ENCODE measurements around the gene SNCAIP.

The SNCAIP gene

DNA sequence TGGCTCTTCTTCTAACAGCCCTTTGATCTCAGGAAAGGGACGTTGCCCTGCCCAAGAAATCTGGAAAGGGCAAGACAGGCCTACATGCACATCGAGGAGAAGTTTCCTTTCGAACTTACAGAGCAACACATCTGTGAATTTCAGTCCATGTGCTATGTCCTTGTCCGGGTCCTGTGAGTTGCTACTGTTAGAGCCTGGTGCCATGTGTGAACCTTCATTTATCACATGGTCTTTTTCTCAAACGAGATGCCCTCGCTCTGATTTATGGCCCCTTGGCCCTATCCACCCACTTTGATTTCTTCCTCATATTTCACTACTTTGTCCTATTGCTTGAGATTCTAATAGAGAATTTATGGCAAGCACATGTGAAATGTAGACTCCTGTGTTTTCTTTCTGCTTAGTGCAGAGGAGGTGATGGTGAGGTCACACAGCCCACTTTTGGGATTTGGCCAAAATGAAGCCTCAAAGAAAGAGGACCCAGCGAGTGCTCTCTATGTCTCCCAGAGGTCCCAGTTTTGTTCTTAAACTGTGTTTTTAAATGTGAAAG is 153.1 kb downstream of the SNCAIP start:
- TF ChIP-seq, protein P1, sequence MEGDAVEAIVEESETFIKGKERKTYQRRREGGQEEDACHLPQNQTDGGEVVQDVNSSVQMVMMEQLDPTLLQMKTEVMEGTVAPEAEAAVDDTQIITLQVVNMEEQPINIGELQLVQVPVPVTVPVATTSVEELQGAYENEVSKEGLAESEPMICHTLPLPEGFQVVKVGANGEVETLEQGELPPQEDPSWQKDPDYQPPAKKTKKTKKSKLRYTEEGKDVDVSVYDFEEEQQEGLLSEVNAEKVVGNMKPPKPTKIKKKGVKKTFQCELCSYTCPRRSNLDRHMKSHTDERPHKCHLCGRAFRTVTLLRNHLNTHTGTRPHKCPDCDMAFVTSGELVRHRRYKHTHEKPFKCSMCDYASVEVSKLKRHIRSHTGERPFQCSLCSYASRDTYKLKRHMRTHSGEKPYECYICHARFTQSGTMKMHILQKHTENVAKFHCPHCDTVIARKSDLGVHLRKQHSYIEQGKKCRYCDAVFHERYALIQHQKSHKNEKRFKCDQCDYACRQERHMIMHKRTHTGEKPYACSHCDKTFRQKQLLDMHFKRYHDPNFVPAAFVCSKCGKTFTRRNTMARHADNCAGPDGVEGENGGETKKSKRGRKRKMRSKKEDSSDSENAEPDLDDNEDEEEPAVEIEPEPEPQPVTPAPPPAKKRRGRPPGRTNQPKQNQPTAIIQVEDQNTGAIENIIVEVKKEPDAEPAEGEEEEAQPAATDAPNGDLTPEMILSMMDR (IDR thresholded peaks at IDR 0.05; ENCODE audit: low read depth, low read length, missing control alignments) = no peak
- in situ Hi-C loops (cut with HindIII; ENCODE audit: low sequenced_read_pairs) = no loop called here

DNA sequence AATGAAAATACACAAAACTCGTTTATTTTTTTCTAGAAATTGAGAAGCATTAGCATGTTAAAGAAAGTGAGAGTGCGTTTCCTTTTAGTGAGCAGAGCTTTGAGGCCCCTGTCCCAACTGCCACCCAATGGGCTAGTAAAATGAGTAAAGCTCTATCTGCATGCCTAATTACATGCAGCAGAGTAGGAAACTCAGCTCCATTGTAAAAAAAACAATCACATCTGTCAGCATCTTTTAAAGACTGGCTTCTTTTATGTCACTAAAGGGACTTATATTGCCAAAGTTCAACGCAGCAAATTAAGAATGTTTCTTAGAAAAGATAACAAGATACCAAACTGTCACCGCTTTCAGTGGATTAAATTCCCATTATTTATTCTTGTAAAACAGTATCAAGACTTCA is 154.0 kb downstream of the SNCAIP start:
- in situ Hi-C loops (cut with HindIII; ENCODE audit: low sequenced_read_pairs) = no loop called here

More for the DNA sequence above, 153.1 kb downstream of the SNCAIP start:
- H3K4me3 ChIP-seq (ENCODE audit: low read depth, low read length) = no peak overlapping the region
- no peak for DNase-seq (ENCODE audit: low read depth)

DNA sequence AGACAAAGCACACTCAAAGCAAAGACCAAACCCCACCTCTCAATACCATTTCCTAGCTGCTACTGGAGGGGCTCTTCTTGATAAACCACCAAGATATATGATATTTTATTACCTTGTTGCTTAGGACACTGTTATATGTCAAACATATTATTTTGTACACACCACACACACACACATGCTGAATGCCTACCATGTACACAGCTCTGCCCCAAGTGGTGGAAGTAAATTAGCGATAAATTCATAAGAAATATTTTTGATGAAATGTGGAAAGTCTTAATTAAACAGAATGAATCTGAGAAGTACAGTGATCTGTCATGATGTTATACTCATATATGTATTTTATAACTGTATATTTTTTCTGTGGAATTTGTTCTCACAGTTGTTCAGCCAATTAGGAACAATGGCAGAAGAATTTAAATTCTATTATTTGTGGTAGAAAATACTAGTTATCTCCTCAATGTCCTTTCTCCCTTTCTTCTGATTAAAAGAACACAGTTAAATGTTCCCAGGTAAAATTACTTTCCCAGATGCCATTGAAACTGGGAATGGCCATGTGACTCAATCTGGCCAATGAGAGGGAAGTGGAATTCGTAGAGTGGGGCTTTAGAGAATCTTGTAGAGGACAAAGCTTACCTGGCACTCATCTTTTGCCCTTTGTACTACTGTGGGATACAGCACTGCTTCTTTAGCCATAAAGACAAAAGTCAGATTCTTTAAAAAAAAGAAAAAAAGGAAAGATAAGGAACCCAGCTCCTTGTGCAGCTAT is 156.5 kb downstream of the SNCAIP start:
- in situ Hi-C loops (cut with HindIII; ENCODE audit: low sequenced_read_pairs) = no loop called here
- no peak for DNase-seq (ENCODE audit: low read depth)
- TF ChIP-seq, protein P1 (IDR thresholded peaks at IDR 0.05; ENCODE audit: low read depth, low read length, missing control alignments) = no peak
- H3K4me3 ChIP-seq (ENCODE audit: low read depth, low read length) = no peak overlapping the region

More for the DNA sequence above, 154.0 kb downstream of the SNCAIP start:
- DNase-seq (ENCODE audit: low read depth) = no peak
- TF ChIP-seq, protein P1 (IDR thresholded peaks at IDR 0.05; ENCODE audit: low read depth, low read length, missing control alignments) = no peak
- no peak overlapping the region for H3K4me3 ChIP-seq (ENCODE audit: low read depth, low read length)

DNA sequence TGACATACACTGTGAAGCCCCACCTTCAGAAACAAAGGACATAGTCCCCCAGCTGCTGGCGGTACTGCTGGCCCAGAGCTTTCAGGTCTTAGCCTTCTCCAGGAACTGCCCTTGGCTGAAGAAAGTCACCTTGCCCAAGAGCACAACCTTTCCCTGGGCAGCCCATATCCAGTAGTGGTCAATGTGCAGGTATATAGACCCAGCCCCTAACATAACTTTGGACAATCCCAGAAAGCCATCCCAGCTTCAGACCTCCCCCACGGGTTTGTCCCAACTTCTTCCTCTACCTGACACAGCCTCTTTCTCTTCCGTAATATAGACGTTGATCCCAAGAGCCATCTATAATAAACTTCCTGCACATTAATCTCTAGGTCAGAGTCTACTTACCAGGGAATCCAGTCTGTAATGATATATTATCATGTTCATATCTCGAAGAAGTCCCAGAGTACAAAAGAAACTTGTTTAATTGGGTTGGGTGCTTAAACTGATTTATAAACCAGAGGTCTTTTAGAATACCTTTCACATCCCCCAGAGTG is 157.4 kb downstream of the SNCAIP start:
- TF ChIP-seq, protein P1 (IDR thresholded peaks at IDR 0.05; ENCODE audit: low read depth, low read length, missing control alignments) = no peak
- no peak for DNase-seq (ENCODE audit: low read depth)
- in situ Hi-C loops (cut with HindIII; ENCODE audit: low sequenced_read_pairs) = no loop called here
- no peak overlapping the region for H3K4me3 ChIP-seq (ENCODE audit: low read depth, low read length)

DNA sequence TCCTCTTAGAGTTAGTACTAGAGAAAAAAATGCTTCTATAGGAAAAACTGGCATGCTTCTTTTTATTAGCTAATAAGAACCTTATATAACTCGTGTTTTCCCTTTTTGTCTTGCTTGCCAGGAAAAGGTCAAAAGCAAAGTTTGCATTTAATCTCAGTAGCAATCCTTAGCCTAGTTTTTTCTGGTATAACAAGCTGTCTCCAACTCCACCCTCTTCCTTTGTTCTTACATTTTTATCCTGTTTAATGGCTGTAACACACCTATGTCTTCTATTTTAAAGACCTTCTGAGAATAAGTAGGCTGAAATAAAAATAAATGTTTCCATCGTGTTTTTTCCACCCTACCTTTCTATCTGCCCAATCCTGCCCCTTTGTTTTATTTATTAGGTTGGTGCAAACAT is 158.3 kb downstream of the SNCAIP start:
- no peak for DNase-seq (ENCODE audit: low read depth)
- no peak overlapping the region for H3K4me3 ChIP-seq (ENCODE audit: low read depth, low read length)
- TF ChIP-seq, protein P1 (IDR thresholded peaks at IDR 0.05; ENCODE audit: low read depth, low read length, missing control alignments) = no peak
- in situ Hi-C loops (cut with HindIII; ENCODE audit: low sequenced_read_pairs) = no loop called here

DNA sequence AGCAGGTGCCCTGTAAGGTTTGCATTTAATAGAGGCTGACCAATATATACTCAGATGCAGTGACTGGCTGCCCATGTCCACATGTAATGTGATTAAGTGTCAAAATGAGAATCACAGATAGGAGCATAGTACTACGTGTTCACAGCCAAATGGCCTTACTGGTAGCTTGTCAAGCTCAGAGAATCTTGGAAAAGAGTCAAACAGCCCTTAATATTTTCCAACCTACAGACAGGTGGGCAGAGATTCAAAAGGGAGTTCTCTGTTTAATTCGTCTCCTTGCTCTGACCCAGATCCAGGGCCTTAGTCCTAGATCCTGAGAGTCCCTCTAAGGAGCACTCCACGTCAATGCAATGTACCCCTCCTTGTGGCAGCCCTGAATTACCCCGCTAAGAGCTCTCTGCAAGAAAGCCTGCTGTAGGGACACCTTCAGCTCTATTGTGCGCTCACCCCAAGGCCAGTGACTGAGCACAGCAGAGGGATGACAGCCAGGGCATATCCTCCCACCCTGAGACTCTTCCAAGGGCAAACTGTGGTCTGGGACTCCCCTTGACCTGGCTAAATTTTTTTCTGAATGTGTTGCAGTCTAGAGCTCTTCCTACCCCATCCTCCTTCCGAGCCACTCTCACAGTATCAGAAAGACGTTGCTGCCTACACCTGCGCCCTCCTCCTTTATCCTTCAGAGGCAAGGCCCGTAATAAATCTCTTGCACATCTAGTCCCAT is 159.2 kb downstream of the SNCAIP start:
- TF ChIP-seq, protein P1 (IDR thresholded peaks at IDR 0.05; ENCODE audit: low read depth, low read length, missing control alignments) = no peak
- no peak for DNase-seq (ENCODE audit: low read depth)
- H3K4me3 ChIP-seq (ENCODE audit: low read depth, low read length) = no peak overlapping the region
- in situ Hi-C loops (cut with HindIII; ENCODE audit: low sequenced_read_pairs) = no loop called here
